GM12878 (cell line): Measurements from ENCODE around the gene TSPAN31. TPM values are rescaled to one million over a fixed set of nuclear protein-coding genes. Genes with fewer than 3 reads are reported as not detected.

Experiments
- ATAC-seq: fragments of 200-7000 bp; cut with Tn5 transposase; 3 replicates; pipeline ENCODE4 v1.9.1; 2020; ENCODE audit warnings: mild to moderate bottlenecking, moderate library complexity
- BruUV-seq: library from RNA; stranded (reverse); fragments of 400-500 nt; replicated peaks from 2 replicates; lab custom pipeline; 2021; lab: Mats Ljungman, UMichigan
- CTCF ChIA-PET: fragments of 300-600 bp; sonication (Branson Sonifier 250); formaldehyde crosslinking; extraction: SDS; loops from one replicate; lab custom pipeline; 2021; ENCODE audit warnings: inconsistent platforms; lab: Yijun Ruan, JAX
- POLR2A ChIA-PET: fragments of 350-600 bp; formaldehyde crosslinking; extraction: SDS; loops from one replicate; lab custom pipeline; 2021; ENCODE audit warnings: inconsistent platforms; lab: Charles Lee
- RAD21 ChIA-PET: fragments of 300-600 bp; sonication (Branson Sonifier 250); formaldehyde crosslinking; loops from one replicate; lab custom pipeline; 2023; ENCODE audit warnings: antibody characterized with exemption; ENCODE audit not compliant: unreplicated experiment; lab: Charles Lee
- SMC1A ChIA-PET: fragments of 300-600 bp; sonication (Branson Sonifier 250); formaldehyde crosslinking; loops from one replicate; lab custom pipeline; 2023; ENCODE audit not compliant: unreplicated experiment, uncharacterized antibody; lab: Charles Lee
- DNase-seq: peaks from one replicate; pipeline ENCODE4 v3.0.0-alpha.2; 2011; ENCODE audit warnings: low read depth, low spot score
- FAIRE-seq: peaks from 3 replicates; lab custom pipeline; 2011; peaks lifted over from hg19 to GRCh38; lab: Jason Lieb, UNC
- H2AFZ ChIP-seq: 2 replicates; pipeline ENCODE4 v1.6.0; 2011; ENCODE audit warnings: low read depth, low read length, control low read depth; ENCODE audit not compliant: control insufficient read depth
- H3K27ac ChIP-seq: 2 replicates; pipeline ENCODE4 v1.5.1; 2011; ENCODE audit warnings: control low read depth; ENCODE audit not compliant: control insufficient read depth, insufficient read depth
- H3K27me3 ChIP-seq, 2 experiments: replicated peaks in 1 of 2; 2 replicates each; pipeline versions ENCODE4 v1.6.0 to v1.6.1; 2011; ENCODE audit warnings: low read length in 1 of 2; ENCODE audit not compliant: control insufficient read depth in 2 of 2, insufficient read depth in 2 of 2
- H3K36me3 ChIP-seq, 2 experiments: 2 replicates each; pipeline ENCODE4 v1.5.1; 2011; ENCODE audit warnings: low read length in 1 of 2; ENCODE audit not compliant: control insufficient read depth in 2 of 2, insufficient read depth in 2 of 2
- H3K4me1 ChIP-seq: 2 replicates; pipeline ENCODE4 v1.6.1; 2011; ENCODE audit warnings: mild to moderate bottlenecking, low read length, moderate library complexity, mixed read lengths; ENCODE audit not compliant: control insufficient read depth, insufficient read depth
- H3K4me2 ChIP-seq: 2 replicates; pipeline ENCODE4 v1.6.0; 2011; ENCODE audit warnings: control low read depth; ENCODE audit not compliant: control insufficient read depth, insufficient read depth
- H3K4me3 ChIP-seq: fragments of 200-600 bp; sonication (generic); 2 replicates; pipeline ENCODE4 v1.5.1; 2016
- H3K79me2 ChIP-seq: 2 replicates; pipeline ENCODE4 v1.6.0; 2011; ENCODE audit warnings: low read length; ENCODE audit not compliant: control insufficient read depth, insufficient read depth
- H3K9ac ChIP-seq: 2 replicates; pipeline ENCODE4 v1.8.0; 2011; ENCODE audit warnings: low read length, control low read depth, mixed read lengths; ENCODE audit not compliant: control insufficient read depth, insufficient read depth
- H3K9me3 ChIP-seq: replicated peaks from 3 replicates; pipeline ENCODE4 v1.5.1; 2011; ENCODE audit warnings: mild to moderate bottlenecking, low read length; ENCODE audit not compliant: control insufficient read depth, insufficient read depth
- H4K20me1 ChIP-seq: 2 replicates; pipeline ENCODE4 v1.6.0; 2011; ENCODE audit not compliant: control insufficient read depth, insufficient read depth
- CBX3 ChIP-seq: fragments of 200-600 bp; sonication (generic); IDR thresholded peaks from 2 replicates; pipeline ENCODE4 v1.6.1; 2016; ENCODE audit warnings: low read depth, borderline replicate concordance
- FOXK2 ChIP-seq: fragments of 450-650 bp; IDR thresholded peaks from 2 replicates; pipeline ENCODE4 v1.6.1; 2017; ENCODE audit warnings: mild to moderate bottlenecking, moderate library complexity
- FOXM1 ChIP-seq: IDR thresholded peaks from 2 replicates; pipeline ENCODE4 v1.6.1; 2012; ENCODE audit warnings: low read depth, mild to moderate bottlenecking, inconsistent platforms, low read length, moderate library complexity
- NR2C2 ChIP-seq: IDR thresholded peaks from 2 replicates; pipeline ENCODE4 v1.6.1; 2011; ENCODE audit warnings: borderline replicate concordance, low read depth; ENCODE audit not compliant: control insufficient read depth, insufficient read length
- POLR2AphosphoS2 ChIP-seq: IDR thresholded peaks from 2 replicates; pipeline ENCODE4 v1.6.1; 2011; ENCODE audit warnings: low read depth, mild to moderate bottlenecking, low read length, improper control_type of control experiment, moderate library complexity
- SIN3A ChIP-seq: IDR thresholded peaks from 2 replicates; pipeline ENCODE4 v1.6.1; 2012; ENCODE audit warnings: low read depth, low read length, improper control_type of control experiment
- SMAD1 ChIP-seq: fragments of 450-650 bp; IDR thresholded peaks from 2 replicates; pipeline ENCODE4 v1.6.1; 2018; ENCODE audit warnings: mild to moderate bottlenecking, low read depth; ENCODE audit not compliant: partially characterized antibody
- YY1 ChIP-seq: IDR thresholded peaks from 2 replicates; pipeline ENCODE4 v1.6.1; 2011; ENCODE audit warnings: low read depth, mild to moderate bottlenecking, low read length
- ZNF384 ChIP-seq: IDR thresholded peaks from 2 replicates; pipeline ENCODE4 v1.6.1; 2012; ENCODE audit warnings: low read depth, mild to moderate bottlenecking, low read length, improper control_type of control experiment, borderline replicate concordance
- WGBS: methylation state at CpG from one replicate; pipeline ENCODE4 v1.1.6; 2016; ENCODE audit warnings: low lambda C conversion rate; ENCODE audit not compliant: insufficient replicate concordance, insufficient coverage; ENCODE audit errors: missing lambda C conversion rate; 5-methylcytosine and 5-hydroxymethylcytosine counted together
- in situ Hi-C: fragments of 300-500 bp; cut with MboI; formaldehyde crosslinking; loops from 9 replicates; pipeline ENCODE4 v1.14.3; 2018; ENCODE audit warnings: mixed read lengths
- intact Hi-C: fragments of 100-400 bp; cut with micrococcal nuclease; formaldehyde crosslinking; loops from one replicate; pipeline ENCODE4 v1.14.2; 2022; ENCODE audit not compliant: unreplicated experiment
- polyA plus RNA-seq, 11 experiments: library from polyadenylated mRNA; depleted of rRNA in 4 of 11; unstranded in 6 of 11; stranded (reverse) in 5 of 11; fragments of >200 nt; fragmentation: Nextera tagmentation in 4 of 11; fragmentation: Illumina TruSeq in 1 of 11; extraction: Ambion mirVana in 4 of 11; extraction: Trizol in 1 of 11; gene quantifications; 1 replicate in 1 of 11; 2 replicates in 10 of 11; pipeline versions ENCODE4 v1.2.1 to v1.2.3, GENCODE V29; 2011 to 2016; ENCODE audit warnings: inconsistent platforms in 2 of 11, missing spikeins in 2 of 11, low read depth in 1 of 11
- total RNA-seq, 4 experiments: library from RNA; depleted of rRNA in 3 of 4; stranded (reverse); fragments of >200 nt in 3 of 4; fragmentation: Illumina TruSeq in 1 of 4; extraction: Trizol in 1 of 4; gene quantifications; 2 replicates each; pipeline versions ENCODE4 v1.2.1 to v1.2.3, GENCODE V29; 2013 to 2021
- TF ChIP-seq, protein P1 (sequence below): fragments of 450-650 bp; conservative IDR thresholded peaks from 2 replicates; pipeline ENCODE4 v1.6.1; 2017; ENCODE audit warnings: mild to moderate bottlenecking, moderate library complexity
- TF ChIP-seq, protein P2 (sequence below): fragments of 450-650 bp; IDR thresholded peaks from 2 replicates; pipeline ENCODE4 v1.6.1; 2017; ENCODE audit warnings: mild to moderate bottlenecking, low read depth, inconsistent platforms; ENCODE audit not compliant: poor library complexity, severe bottlenecking
- TF ChIP-seq, protein P3 (sequence below): fragments of 450-650 bp; formaldehyde crosslinking; IDR thresholded peaks from 2 replicates; pipeline ENCODE4 v1.4.0; 2022; ENCODE audit warnings: mild to moderate bottlenecking, moderate library complexity
- TF ChIP-seq, protein P4 (sequence below): fragments of 450-650 bp; IDR thresholded peaks from 2 replicates; pipeline ENCODE4 v1.6.1; 2016; ENCODE audit warnings: mild to moderate bottlenecking

Gene TSPAN31
- total and polyA plus RNA-seq, 10 of the 15 experiments (the other 5 are each of a cell fraction or from before 2014, with no cell fraction given), result 11.8 to 32.2 (median 24.7) TPM

DNA sequence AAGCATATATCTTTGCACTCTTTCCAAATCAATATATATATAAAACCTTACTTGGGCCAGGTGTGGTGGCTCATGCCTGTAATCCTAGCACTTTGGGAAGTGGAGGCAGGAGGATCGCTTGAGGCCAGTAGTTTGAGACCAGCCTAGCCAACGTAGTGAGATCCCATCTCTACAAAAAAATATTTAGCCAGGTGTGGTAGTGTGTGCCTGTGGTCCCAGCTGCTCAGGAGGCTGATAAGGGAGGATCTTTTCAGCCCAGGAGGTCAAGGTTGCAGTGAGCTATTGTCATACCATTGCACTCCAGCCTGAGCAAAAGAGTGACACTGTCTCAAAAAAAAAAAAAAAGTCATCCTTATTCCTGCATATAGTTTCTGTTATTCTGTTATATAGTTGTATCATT, 36.5 kb upstream of the TSPAN31 start:
- no peak for DNase-seq
- no peak overlapping the region for H3K4me2 ChIP-seq
- no peak overlapping the region for H3K4me3 ChIP-seq
- SMC1A ChIA-PET, result no interaction called here
- CTCF ChIA-PET, result interaction anchor here (1.0 to 1.4 kb wide), 2 partner anchors 33 to 48 kb away, joined by 3 to 4 read pairs; no protein-coding TSS in a partner anchor
- RAD21 ChIA-PET, result no interaction called here
- WGBS, result 98% methylated on average over 2 of the region's 2 CpGs
- no peak for FAIRE-seq
- H4K20me1 ChIP-seq, result no peaks in the 10 kb centered on the region
- no peak overlapping the region for H2AFZ ChIP-seq
- peaks cover 2% of the 10 kb centered on the region for H3K9me3 ChIP-seq
- H3K4me1 ChIP-seq, result no peaks in the 10 kb centered on the region
- in situ Hi-C loops, result no loop called here
- no peak overlapping the region for H3K27ac ChIP-seq
- intact Hi-C loops, result no loop called here
- peaks cover 0 to 16% of the 10 kb centered on the region in 2 experiments; a peak in 2 of 4 replicates for H3K36me3 ChIP-seq
- no peaks in the 10 kb centered on the region for H3K79me2 ChIP-seq
- H3K9ac ChIP-seq, result no peak overlapping the region
- POLR2A ChIA-PET, result no interaction called here
- ATAC-seq, result no peak
- no peaks in the 10 kb centered on the region for H3K27me3 ChIP-seq
- no TSS peak for BruUV-seq
- TF ChIP-seq, protein P1, sequence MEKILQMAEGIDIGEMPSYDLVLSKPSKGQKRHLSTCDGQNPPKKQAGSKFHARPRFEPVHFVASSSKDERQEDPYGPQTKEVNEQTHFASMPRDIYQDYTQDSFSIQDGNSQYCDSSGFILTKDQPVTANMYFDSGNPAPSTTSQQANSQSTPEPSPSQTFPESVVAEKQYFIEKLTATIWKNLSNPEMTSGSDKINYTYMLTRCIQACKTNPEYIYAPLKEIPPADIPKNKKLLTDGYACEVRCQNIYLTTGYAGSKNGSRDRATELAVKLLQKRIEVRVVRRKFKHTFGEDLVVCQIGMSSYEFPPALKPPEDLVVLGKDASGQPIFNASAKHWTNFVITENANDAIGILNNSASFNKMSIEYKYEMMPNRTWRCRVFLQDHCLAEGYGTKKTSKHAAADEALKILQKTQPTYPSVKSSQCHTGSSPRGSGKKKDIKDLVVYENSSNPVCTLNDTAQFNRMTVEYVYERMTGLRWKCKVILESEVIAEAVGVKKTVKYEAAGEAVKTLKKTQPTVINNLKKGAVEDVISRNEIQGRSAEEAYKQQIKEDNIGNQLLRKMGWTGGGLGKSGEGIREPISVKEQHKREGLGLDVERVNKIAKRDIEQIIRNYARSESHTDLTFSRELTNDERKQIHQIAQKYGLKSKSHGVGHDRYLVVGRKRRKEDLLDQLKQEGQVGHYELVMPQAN, result no peak
- TF ChIP-seq SIN3A, result no peak
- no peak for TF ChIP-seq POLR2AphosphoS2
- no peak for TF ChIP-seq YY1
- no peak for TF ChIP-seq FOXK2
- TF ChIP-seq FOXM1, result no peak
- no peak for TF ChIP-seq NR2C2
- no peak for TF ChIP-seq CBX3
- TF ChIP-seq, protein P2, sequence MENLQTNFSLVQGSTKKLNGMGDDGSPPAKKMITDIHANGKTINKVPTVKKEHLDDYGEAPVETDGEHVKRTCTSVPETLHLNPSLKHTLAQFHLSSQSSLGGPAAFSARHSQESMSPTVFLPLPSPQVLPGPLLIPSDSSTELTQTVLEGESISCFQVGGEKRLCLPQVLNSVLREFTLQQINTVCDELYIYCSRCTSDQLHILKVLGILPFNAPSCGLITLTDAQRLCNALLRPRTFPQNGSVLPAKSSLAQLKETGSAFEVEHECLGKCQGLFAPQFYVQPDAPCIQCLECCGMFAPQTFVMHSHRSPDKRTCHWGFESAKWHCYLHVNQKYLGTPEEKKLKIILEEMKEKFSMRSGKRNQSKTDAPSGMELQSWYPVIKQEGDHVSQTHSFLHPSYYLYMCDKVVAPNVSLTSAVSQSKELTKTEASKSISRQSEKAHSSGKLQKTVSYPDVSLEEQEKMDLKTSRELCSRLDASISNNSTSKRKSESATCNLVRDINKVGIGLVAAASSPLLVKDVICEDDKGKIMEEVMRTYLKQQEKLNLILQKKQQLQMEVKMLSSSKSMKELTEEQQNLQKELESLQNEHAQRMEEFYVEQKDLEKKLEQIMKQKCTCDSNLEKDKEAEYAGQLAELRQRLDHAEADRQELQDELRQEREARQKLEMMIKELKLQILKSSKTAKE, result no peak
- TF ChIP-seq SMAD1, result no peak
- TF ChIP-seq, protein P3, sequence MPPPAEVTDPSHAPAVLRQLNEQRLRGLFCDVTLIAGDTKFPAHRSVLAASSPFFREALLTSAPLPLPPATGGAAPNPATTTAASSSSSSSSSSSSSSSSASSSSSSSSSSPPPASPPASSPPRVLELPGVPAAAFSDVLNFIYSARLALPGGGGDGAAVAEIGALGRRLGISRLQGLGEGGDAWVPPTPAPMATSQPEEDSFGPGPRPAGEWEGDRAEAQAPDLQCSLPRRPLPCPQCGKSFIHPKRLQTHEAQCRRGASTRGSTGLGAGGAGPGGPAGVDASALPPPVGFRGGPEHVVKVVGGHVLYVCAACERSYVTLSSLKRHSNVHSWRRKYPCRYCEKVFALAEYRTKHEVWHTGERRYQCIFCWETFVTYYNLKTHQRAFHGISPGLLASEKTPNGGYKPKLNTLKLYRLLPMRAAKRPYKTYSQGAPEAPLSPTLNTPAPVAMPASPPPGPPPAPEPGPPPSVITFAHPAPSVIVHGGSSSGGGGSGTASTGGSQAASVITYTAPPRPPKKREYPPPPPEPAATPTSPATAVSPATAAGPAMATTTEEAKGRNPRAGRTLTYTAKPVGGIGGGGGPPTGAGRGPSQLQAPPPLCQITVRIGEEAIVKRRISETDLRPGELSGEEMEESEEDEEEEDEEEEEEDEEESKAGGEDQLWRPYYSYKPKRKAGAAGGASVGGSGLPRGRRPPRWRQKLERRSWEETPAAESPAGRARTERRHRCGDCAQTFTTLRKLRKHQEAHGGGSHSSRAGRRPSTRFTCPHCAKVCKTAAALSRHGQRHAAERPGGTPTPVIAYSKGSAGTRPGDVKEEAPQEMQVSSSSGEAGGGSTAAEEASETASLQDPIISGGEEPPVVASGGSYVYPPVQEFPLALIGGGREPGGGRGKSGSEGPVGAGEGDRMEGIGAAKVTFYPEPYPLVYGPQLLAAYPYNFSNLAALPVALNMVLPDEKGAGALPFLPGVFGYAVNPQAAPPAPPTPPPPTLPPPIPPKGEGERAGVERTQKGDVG (CRISPR knock-in tag), result no peak
- TF ChIP-seq, protein P4, sequence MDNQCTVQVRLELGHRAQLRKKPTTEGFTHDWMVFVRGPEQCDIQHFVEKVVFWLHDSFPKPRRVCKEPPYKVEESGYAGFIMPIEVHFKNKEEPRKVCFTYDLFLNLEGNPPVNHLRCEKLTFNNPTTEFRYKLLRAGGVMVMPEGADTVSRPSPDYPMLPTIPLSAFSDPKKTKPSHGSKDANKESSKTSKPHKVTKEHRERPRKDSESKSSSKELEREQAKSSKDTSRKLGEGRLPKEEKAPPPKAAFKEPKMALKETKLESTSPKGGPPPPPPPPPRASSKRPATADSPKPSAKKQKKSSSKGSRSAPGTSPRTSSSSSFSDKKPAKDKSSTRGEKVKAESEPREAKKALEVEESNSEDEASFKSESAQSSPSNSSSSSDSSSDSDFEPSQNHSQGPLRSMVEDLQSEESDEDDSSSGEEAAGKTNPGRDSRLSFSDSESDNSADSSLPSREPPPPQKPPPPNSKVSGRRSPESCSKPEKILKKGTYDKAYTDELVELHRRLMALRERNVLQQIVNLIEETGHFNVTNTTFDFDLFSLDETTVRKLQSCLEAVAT, result no peak
- TF ChIP-seq ZNF384, result no peak
